Sigmoid colon (tissue), 7 donors: Measurements from ENCODE around the gene RNF186. TPM values are rescaled to one million over a fixed set of nuclear protein-coding genes. Genes with fewer than 3 reads are reported as not detected.

ENCODE experiments used
- DNase-seq: peaks from one replicate; pipeline ENCODE4 v3.0.0-alpha.2; 2019
- H3K27ac ChIP-seq, 4 donors: fragments of 200-600 bp; sonication (generic); one replicate each; pipeline ENCODE4 v1.5.1; 2016 to 2019; ENCODE audit warnings: mild to moderate bottlenecking in 1 of 4
- H3K27me3 ChIP-seq, 3 donors: fragments of 200-600 bp; sonication (generic); one replicate each; pipeline ENCODE4 v1.5.1; 2019; ENCODE audit warnings: mild to moderate bottlenecking in 1 of 3
- H3K36me3 ChIP-seq, 4 donors: fragments of 200-600 bp; sonication (generic); one replicate each; pipeline ENCODE4 v1.5.1; 2016 to 2019
- H3K4me1 ChIP-seq, 4 donors: fragments of 200-600 bp; sonication (generic); one replicate each; pipeline ENCODE4 v1.5.1; 2017 to 2019
- H3K4me3 ChIP-seq, 4 donors: fragments of 200-600 bp; sonication (generic); one replicate each; pipeline ENCODE4 v1.5.1; 2017 to 2019; ENCODE audit warnings: mild to moderate bottlenecking in 2 of 4, moderate library complexity in 1 of 4
- H3K9me3 ChIP-seq, 4 donors: fragments of 200-600 bp in 3 of 4; sonication (generic) in 3 of 4; one replicate each; pipeline versions ENCODE4 v1.5.1 to v1.6.1; 2013 to 2019
- EP300 ChIP-seq, 4 donors: sonication (generic); formaldehyde crosslinking; IDR thresholded peaks; one replicate each; pipeline ENCODE4 v1.6.1; 2017; ENCODE audit warnings: antibody characterized with exemption in 4 of 4
- POLR2A ChIP-seq, 2 donors: fragments of 450-650 bp; IDR thresholded peaks; one replicate each; pipeline ENCODE4 v1.6.1; 2016; ENCODE audit warnings: antibody characterized with exemption in 2 of 2, mild to moderate bottlenecking in 2 of 2, moderate library complexity in 2 of 2
- POLR2AphosphoS5 ChIP-seq, 4 donors: sonication (generic); formaldehyde crosslinking; IDR thresholded peaks; one replicate each; pipeline ENCODE4 v1.6.1; 2017; ENCODE audit warnings: antibody characterized with exemption in 4 of 4
- WGBS, 2 donors: extraction: QIAGEN DNeasy Blood & Tissue Kit; methylation state at CpG; one replicate each; pipeline ENCODE4 v1.1.7; 2013; 5-methylcytosine and 5-hydroxymethylcytosine counted together
- intact Hi-C: fragments of 100-400 bp; cut with DNase I; formaldehyde crosslinking; loops from one replicate; pipeline ENCODE4 v1.15.1; 2023
- polyA plus RNA-seq, 3 donors: library from polyadenylated mRNA; stranded (reverse); fragments of 200-250 nt; gene quantifications; one replicate each; pipeline ENCODE4 v1.2.3, GENCODE V29; 2013
- total RNA-seq, 4 donors: library from RNA; depleted of rRNA; stranded (reverse); fragments of >200 nt; gene quantifications; one replicate each; pipeline ENCODE4 v1.1.0, GENCODE V29; 2016
- TF ChIP-seq, protein P1 (sequence below), 4 experiments: fragments of 450-650 bp in 3 of 4; fragments of 200-600 bp in 1 of 4; IDR thresholded peaks; one replicate each; pipeline ENCODE4 v1.5.1; 2016 to 2019; ENCODE audit warnings: antibody characterized with exemption in 4 of 4, mild to moderate bottlenecking in 3 of 4, moderate library complexity in 2 of 4
- donor health status: healthy with polysubstance abuse.
- donor health status: Bipolar disorder and iron deficiency.
- donor health status: healthy.

RNF186 gene
- total and polyA plus RNA-seq, 7 donors, result 13.8 to 34.3 (median 19.7) TPM; not detected in 4

DNA sequence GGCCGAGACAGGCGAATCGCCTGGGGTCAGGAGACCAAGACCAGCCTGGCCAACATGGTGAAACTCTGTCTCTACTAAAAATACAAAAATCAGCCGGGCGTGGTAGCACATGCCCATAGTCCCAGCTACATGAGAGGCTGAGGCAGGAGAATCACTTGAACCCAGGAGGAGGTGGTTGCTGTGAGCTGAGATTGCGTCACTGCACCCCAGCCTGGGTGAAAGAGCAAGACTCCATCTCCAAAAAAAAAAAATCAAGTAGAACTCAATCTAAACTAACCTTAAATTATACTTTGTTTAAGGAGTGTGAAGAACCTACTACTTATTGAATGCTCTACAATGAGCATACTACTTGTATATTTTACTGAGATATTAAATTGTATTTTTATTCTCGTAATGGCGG, 30.5 kb upstream of the RNF186 start:
- H3K9me3 ChIP-seq, result no peaks in the 10 kb centered on the region
- H3K4me1 ChIP-seq, result no peaks in the 10 kb centered on the region
- no peak overlapping the region for H3K4me3 ChIP-seq
- WGBS, 2 donors, result 93 to 96% methylated on average over 8 of the region's 8 CpGs
- no peak overlapping the region for H3K27ac ChIP-seq
- H3K27me3 ChIP-seq, result no peaks in the 10 kb centered on the region
- no peak for DNase-seq
- TF ChIP-seq EP300 (IDR thresholded peaks at IDR 0.05), result no peak
- TF ChIP-seq POLR2AphosphoS5 (IDR thresholded peaks at IDR 0.05), result no peak
- TF ChIP-seq, protein P1, sequence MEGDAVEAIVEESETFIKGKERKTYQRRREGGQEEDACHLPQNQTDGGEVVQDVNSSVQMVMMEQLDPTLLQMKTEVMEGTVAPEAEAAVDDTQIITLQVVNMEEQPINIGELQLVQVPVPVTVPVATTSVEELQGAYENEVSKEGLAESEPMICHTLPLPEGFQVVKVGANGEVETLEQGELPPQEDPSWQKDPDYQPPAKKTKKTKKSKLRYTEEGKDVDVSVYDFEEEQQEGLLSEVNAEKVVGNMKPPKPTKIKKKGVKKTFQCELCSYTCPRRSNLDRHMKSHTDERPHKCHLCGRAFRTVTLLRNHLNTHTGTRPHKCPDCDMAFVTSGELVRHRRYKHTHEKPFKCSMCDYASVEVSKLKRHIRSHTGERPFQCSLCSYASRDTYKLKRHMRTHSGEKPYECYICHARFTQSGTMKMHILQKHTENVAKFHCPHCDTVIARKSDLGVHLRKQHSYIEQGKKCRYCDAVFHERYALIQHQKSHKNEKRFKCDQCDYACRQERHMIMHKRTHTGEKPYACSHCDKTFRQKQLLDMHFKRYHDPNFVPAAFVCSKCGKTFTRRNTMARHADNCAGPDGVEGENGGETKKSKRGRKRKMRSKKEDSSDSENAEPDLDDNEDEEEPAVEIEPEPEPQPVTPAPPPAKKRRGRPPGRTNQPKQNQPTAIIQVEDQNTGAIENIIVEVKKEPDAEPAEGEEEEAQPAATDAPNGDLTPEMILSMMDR (IDR thresholded peaks at IDR 0.05), result no peak
- TF ChIP-seq POLR2A (IDR thresholded peaks at IDR 0.05), result no peak
- intact Hi-C loops, result no loop called here
- H3K36me3 ChIP-seq, result no peaks in the 10 kb centered on the region

DNA sequence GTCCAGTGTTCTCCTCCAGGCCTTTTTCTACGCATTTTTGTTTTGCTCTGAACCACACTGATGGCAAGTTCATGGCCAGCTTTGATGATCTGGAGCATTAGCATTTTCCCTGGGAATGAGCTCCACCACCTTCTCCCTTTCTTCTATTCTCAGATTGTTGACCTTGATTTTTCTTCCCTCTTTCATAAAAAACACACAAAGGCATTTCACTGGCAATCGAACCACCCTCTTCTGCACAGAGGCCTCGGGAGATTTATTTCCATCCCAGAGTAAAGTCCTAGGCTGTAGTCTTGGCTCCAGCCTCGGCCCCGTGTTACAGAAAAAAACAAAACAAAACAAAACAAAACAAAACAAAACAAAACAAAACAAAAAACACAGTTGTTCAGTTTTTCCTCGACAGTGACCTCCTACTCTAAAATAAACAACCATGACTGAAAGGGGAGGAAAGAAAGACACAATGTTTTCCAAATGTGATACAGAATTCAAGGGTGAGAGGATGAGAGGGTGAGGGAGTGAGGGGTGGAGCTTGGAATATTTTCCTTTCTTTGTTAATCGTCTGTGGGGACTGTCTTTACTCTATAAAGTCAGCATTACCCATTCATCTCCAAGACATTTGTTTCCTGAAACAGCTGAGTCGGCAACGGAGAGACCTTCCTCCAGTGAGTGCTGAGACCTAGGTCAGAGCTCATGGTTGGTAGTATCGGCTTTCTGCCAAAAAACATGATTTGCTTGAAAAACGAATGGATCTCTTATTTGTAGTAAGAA, 29.8 kb upstream of the RNF186 start:
- WGBS, 2 donors, result 32 to 40% methylated on average over 11 of the region's 11 CpGs
- Histone ChIP-seq H3K9me3 (no peaks in the 10 kb centered on the region), H3K27me3 (no peaks in the 10 kb centered on the region), H3K4me3 (no peak overlapping the region), H3K36me3 (no peaks in the 10 kb centered on the region), H3K4me1 (no peaks in the 10 kb centered on the region), H3K27ac (no peak overlapping the region)
- intact Hi-C loops, result no loop called here
- no peak for TF ChIP-seq POLR2AphosphoS5 (IDR thresholded peaks at IDR 0.05)
- TF ChIP-seq POLR2A (IDR thresholded peaks at IDR 0.05), result no peak
- TF ChIP-seq, protein P1 (IDR thresholded peaks at IDR 0.05), result no peak
- TF ChIP-seq EP300 (IDR thresholded peaks at IDR 0.05), result no peak
- no peak for DNase-seq

DNA sequence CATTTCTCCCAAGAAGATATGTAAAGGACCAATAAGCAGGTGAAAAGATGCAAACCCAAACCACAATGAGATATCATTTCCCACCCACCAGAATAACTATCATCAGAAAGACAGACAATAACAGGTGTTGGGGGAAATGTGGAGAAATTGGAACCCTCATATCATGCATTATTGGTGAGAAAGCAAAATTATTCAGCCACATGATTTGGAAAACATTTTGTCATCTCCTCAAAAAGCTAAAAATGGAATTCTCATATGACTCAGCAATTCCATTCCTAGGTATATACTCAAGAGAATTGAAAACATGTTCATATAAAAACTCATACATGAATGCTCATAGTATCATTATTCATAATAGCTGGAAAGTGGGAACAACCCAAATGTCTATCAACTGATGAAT, 25.1 kb upstream of the RNF186 start:
- no peak overlapping the region for H3K4me3 ChIP-seq
- H3K36me3 ChIP-seq, result no peaks in the 10 kb centered on the region
- H3K27ac ChIP-seq, result no peak overlapping the region
- TF ChIP-seq EP300 (IDR thresholded peaks at IDR 0.05) (no peak), POLR2A (IDR thresholded peaks at IDR 0.05) (no peak), POLR2AphosphoS5 (IDR thresholded peaks at IDR 0.05) (no peak)
- TF ChIP-seq, protein P1 (IDR thresholded peaks at IDR 0.05), result no peak
- intact Hi-C loops, result no loop called here
- no peak for DNase-seq
- H3K27me3 ChIP-seq, result no peaks in the 10 kb centered on the region
- H3K4me1 ChIP-seq, result no peaks in the 10 kb centered on the region
- H3K9me3 ChIP-seq, result no peaks in the 10 kb centered on the region

DNA sequence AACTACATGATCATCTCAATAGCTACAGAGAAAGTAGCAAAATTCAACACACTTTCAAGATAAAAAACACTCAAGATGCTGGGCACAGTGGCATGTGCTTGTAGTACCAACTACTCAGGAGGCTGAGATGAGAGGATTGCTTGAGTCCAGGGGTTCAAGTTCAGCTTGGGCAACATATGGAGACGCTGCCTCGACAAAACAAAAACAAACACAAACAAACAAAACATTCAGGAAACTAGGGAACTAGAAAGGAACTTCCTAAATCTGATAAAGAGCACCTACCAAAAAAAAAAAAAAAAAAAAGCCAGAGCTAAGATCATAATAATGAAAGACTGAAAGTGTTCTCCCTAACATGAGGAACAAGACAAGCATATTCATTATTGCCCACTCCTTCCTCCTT, 22.8 kb upstream of the RNF186 start:
- TF ChIP-seq POLR2AphosphoS5 (IDR thresholded peaks at IDR 0.05) (no peak), POLR2A (IDR thresholded peaks at IDR 0.05) (no peak), EP300 (IDR thresholded peaks at IDR 0.05) (no peak)
- TF ChIP-seq, protein P1 (IDR thresholded peaks at IDR 0.05), result no peak
- 38 to 80% methylated on average over 2 of the region's 2 CpGs for WGBS, 2 donors
- H3K36me3 ChIP-seq, result no peaks in the 10 kb centered on the region
- no peak overlapping the region for H3K4me3 ChIP-seq
- H3K9me3 ChIP-seq, result no peaks in the 10 kb centered on the region
- H3K27ac ChIP-seq, result no peak overlapping the region
- no peaks in the 10 kb centered on the region for H3K27me3 ChIP-seq
- intact Hi-C loops, result no loop called here
- DNase-seq, result no peak
- H3K4me1 ChIP-seq, result no peaks in the 10 kb centered on the region

DNA sequence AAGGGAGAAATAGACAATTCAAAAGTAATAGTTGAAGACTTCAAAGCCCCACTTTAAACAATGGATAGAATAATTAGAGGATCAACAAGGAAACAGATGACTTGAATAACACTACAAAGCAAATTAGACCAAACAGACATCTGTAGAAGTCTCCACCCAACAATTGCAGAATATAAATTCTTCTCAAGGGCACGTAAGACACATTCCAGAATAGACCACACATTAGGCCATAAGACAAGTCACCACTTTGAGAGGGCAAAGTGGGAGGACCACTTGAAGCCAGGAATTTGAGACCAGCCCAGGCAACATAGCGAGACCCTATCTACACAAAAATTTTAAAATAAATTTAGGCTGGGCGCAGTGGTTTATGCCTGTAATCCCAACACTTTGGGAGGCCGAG, 20.5 kb upstream of the RNF186 start:
- no peak overlapping the region for H3K27ac ChIP-seq
- peaks cover 0 to 4% (median 0%) of the 10 kb centered on the region in 3 donors for H3K27me3 ChIP-seq
- 75 to 85% methylated on average over 4 of the region's 4 CpGs for WGBS, 2 donors

More for the DNA sequence above, 20.5 kb upstream of the RNF186 start:
- intact Hi-C loops, result no loop called here
- DNase-seq, result no peak
- H3K4me3 ChIP-seq, result no peak overlapping the region
- H3K4me1 ChIP-seq, result no peaks in the 10 kb centered on the region
- no peaks in the 10 kb centered on the region for H3K9me3 ChIP-seq
- TF ChIP-seq POLR2AphosphoS5 (IDR thresholded peaks at IDR 0.05), result no peak
- TF ChIP-seq, protein P1 (IDR thresholded peaks at IDR 0.05), result no peak
- no peak for TF ChIP-seq POLR2A (IDR thresholded peaks at IDR 0.05)
- TF ChIP-seq EP300 (IDR thresholded peaks at IDR 0.05), result no peak
- no peaks in the 10 kb centered on the region for H3K36me3 ChIP-seq
